ENCODE measurements around the gene RAG1.

RAG1 gene

DNA sequence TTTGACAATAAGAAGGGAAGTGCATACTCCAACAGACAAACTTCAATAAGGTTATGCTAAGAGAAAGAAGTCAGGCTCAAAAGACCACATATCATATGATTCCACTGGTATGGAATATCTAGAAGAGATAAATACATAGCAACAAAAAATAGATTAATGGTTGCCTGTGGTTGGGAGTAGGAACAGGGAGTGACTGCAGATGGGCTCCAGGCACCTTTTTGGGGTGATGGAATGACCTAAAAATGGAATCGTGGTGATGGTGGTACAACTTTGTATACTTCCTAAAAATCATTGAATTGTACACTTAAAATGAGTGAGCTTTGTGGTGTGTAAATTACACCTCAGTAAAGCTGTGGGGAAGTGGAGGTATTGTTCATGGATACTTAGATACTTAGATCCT is 59.2 kb downstream of the RAG1 start:
- DNase-seq (ENCODE audit: low read depth): no peak
- TF ChIP-seq, protein P1, sequence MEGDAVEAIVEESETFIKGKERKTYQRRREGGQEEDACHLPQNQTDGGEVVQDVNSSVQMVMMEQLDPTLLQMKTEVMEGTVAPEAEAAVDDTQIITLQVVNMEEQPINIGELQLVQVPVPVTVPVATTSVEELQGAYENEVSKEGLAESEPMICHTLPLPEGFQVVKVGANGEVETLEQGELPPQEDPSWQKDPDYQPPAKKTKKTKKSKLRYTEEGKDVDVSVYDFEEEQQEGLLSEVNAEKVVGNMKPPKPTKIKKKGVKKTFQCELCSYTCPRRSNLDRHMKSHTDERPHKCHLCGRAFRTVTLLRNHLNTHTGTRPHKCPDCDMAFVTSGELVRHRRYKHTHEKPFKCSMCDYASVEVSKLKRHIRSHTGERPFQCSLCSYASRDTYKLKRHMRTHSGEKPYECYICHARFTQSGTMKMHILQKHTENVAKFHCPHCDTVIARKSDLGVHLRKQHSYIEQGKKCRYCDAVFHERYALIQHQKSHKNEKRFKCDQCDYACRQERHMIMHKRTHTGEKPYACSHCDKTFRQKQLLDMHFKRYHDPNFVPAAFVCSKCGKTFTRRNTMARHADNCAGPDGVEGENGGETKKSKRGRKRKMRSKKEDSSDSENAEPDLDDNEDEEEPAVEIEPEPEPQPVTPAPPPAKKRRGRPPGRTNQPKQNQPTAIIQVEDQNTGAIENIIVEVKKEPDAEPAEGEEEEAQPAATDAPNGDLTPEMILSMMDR (IDR thresholded peaks at IDR 0.05; ENCODE audit: low read depth, low read length, missing control alignments): no peak
- no peak overlapping the region for H3K4me3 ChIP-seq (ENCODE audit: low read depth, low read length)

DNA sequence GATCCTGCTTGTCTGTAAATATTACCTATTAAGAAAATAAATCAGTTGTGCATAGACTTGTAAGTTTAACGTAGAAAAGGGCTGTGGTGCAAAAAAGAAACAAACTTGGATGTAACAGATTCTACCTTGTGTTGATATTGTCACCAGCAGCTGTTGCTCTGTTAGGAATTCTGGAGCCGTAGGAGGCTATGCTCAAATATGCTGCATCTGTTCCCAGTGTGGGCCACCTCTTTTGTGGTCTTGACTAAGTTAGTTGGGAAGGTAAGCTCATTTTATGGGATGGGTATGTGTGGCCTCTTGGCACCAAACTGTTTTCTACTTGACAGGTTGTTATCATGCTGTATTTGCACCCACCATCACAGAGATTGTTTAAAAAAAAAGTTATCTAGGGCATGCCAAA is 59.7 kb downstream of the RAG1 start:
- TF ChIP-seq, protein P1 (IDR thresholded peaks at IDR 0.05; ENCODE audit: low read depth, low read length, missing control alignments): no peak

DNA sequence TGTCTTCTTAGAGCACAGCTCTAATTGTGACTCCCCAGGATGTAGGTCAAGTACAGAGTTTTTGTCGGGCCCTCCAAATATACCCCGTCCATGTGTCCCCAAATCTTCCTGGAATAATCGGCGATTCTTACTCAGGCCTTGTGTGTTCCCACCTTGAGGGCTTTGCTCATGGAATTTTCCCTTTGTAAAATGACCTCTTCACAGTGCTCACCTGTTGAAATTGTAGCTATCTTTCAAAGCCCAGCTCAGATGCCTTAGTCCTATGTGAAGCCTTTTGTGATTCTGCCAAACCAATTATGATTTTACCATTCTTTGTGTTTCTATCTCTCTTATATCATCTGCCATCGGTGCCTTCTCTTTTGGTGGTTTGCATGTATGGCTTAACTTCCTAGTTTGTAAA is 60.3 kb downstream of the RAG1 start:
- H3K4me3 ChIP-seq (ENCODE audit: low read depth, low read length): no peak overlapping the region
- TF ChIP-seq, protein P1 (IDR thresholded peaks at IDR 0.05; ENCODE audit: low read depth, low read length, missing control alignments): no peak
- no peak for DNase-seq (ENCODE audit: low read depth)

More for the DNA sequence above, 59.7 kb downstream of the RAG1 start:
- DNase-seq (ENCODE audit: low read depth): no peak
- no peak overlapping the region for H3K4me3 ChIP-seq (ENCODE audit: low read depth, low read length)

DNA sequence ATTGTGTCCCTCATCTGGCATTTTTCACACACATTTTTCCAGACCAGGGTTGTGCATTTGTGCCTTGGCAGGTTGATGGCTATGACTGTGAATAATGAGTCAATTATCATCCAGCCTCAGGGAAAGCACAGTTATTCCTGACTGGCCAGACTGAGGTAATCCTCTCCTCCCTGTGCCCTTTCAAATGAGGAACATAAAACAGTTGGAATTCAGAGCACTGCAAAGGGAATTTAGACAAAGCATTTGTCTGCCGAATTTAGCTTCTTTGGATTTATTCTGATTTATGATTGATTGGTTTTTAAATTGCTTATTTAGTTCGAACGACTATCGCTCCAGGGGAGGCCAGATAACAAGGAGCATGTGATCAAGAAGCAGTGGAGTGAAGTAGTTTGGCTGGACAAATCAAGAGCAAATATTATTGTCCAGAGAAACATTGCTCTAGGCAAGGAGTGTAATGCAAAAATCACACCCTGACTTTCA is 61.0 kb downstream of the RAG1 start:
- no peak for DNase-seq (ENCODE audit: low read depth)
- no peak overlapping the region for H3K4me3 ChIP-seq (ENCODE audit: low read depth, low read length)
- TF ChIP-seq, protein P1 (IDR thresholded peaks at IDR 0.05; ENCODE audit: low read depth, low read length, missing control alignments): no peak

Measured in GM12864 (cell line).